NCI-H446 treated with DMSO at 0.1 percent for 48 hours (cell line): ENCODE results near the gene NUP58.

Experiments used
- DNase-seq: peaks from one replicate; lab custom pipeline; 2025; lab: John Stamatoyannopoulos, UW

Gene NUP58

GRCh38 chr13:25377244-25377962 is 76.0 kb downstream of the NUP58 start:
- DNase-seq: no peak

- DNase-seq: no peak
These were observed 77.1 kb downstream of the NUP58 start for GRCh38 chr13:25378528-25378927.

- DNase-seq: no peak
These were observed 77.6 kb downstream of the NUP58 start for GRCh38 chr13:25379011-25379410.

GRCh38 chr13:25380082-25380481 is 78.7 kb downstream of the NUP58 start:
- DNase-seq: no peak

GRCh38 chr13:25380741-25381324 is 79.4 kb downstream of the NUP58 start:
- DNase-seq: no peak

GRCh38 chr13:25384758-25385410 is 83.5 kb downstream of the NUP58 start:
- DNase-seq: no peak

- DNase-seq: no peak
These were observed 90.5 kb downstream of the NUP58 start for GRCh38 chr13:25391932-25392331.
